GM23248 (cell line): ENCODE results near the gene CHN1. TPM values are rescaled to one million over a fixed set of nuclear protein-coding genes. Genes with fewer than 3 reads are reported as not detected.

Source experiments
- DNase-seq: peaks from one replicate; pipeline ENCODE4 v3.0.0-alpha.2; 2015
- H2AFZ ChIP-seq: fragments of 200-600 bp; sonication (generic); 2 replicates; pipeline ENCODE4 v1.6.1; 2016; ENCODE audit warnings: antibody characterized with exemption
- H3F3A ChIP-seq: fragments of 200-600 bp; sonication (generic); 2 replicates; pipeline ENCODE4 v1.6.1; 2016; ENCODE audit warnings: mild to moderate bottlenecking, antibody characterized with exemption, mixed run types; ENCODE audit not compliant: insufficient read depth
- H3K27ac ChIP-seq: fragments of 200-600 bp; sonication (generic); 2 replicates; pipeline ENCODE4 v1.5.1; 2016; ENCODE audit warnings: mild to moderate bottlenecking
- H3K27me3 ChIP-seq: fragments of 200-600 bp; sonication (generic); replicated peaks from 2 replicates; pipeline ENCODE4 v1.6.1; 2016; ENCODE audit warnings: mild to moderate bottlenecking; ENCODE audit not compliant: insufficient read depth
- H3K36me3 ChIP-seq: fragments of 200-600 bp; sonication (generic); 2 replicates; pipeline ENCODE4 v1.6.1; 2016; ENCODE audit warnings: low read depth, mild to moderate bottlenecking
- H3K4me1 ChIP-seq: fragments of 200-600 bp; sonication (generic); 2 replicates; pipeline ENCODE4 v1.6.1; 2016; ENCODE audit warnings: mild to moderate bottlenecking; ENCODE audit not compliant: insufficient read depth
- H3K4me2 ChIP-seq: fragments of 200-600 bp; sonication (generic); one replicate; pipeline ENCODE4 v1.6.1; 2016; ENCODE audit warnings: mild to moderate bottlenecking; ENCODE audit not compliant: unreplicated experiment
- H3K4me3 ChIP-seq: fragments of 200-600 bp; sonication (generic); 2 replicates; pipeline ENCODE4 v1.5.1; 2016; ENCODE audit warnings: mild to moderate bottlenecking
- H3K79me2 ChIP-seq: fragments of 200-600 bp; sonication (generic); 2 replicates; pipeline ENCODE4 v1.6.1; 2016; ENCODE audit warnings: mild to moderate bottlenecking; ENCODE audit not compliant: insufficient read depth
- H3K9ac ChIP-seq: fragments of 200-600 bp; sonication (generic); 2 replicates; pipeline ENCODE4 v1.6.1; 2016; ENCODE audit warnings: mild to moderate bottlenecking
- H3K9me2 ChIP-seq: fragments of 200-600 bp; sonication (generic); 2 replicates; pipeline ENCODE4 v1.6.1; 2016; ENCODE audit warnings: mixed run types, mild to moderate bottlenecking, moderate library complexity; ENCODE audit not compliant: insufficient read depth
- H3K9me3 ChIP-seq: fragments of 200-600 bp; sonication (generic); one replicate; pipeline ENCODE4 v1.6.1; 2017; ENCODE audit warnings: low read depth
- H4K20me1 ChIP-seq: fragments of 200-600 bp; sonication (generic); 2 replicates; pipeline ENCODE4 v1.6.0; 2016; ENCODE audit not compliant: insufficient read depth
- EZH2 ChIP-seq: fragments of 200-600 bp; sonication (generic); IDR thresholded peaks from 2 replicates; pipeline ENCODE4 v1.6.1; 2018; ENCODE audit warnings: antibody characterized with exemption, mild to moderate bottlenecking; ENCODE audit not compliant: insufficient read depth, poor library complexity, severe bottlenecking
- EZH2phosphoT487 ChIP-seq: fragments of 200-600 bp; sonication (generic); IDR thresholded peaks from 2 replicates; pipeline ENCODE4 v1.6.1; 2018; ENCODE audit warnings: antibody characterized with exemption, moderate library complexity, mild to moderate bottlenecking, low read depth; ENCODE audit not compliant: insufficient read depth
- WGBS, 2 experiments: methylation state at CpG; one replicate each; pipeline ENCODE4 v1.1.6; 2015 to 2017; ENCODE audit warnings: low lambda C conversion rate in 2 of 2, low coverage in 1 of 2; ENCODE audit errors: missing lambda C conversion rate in 2 of 2; 5-methylcytosine and 5-hydroxymethylcytosine counted together
- in situ Hi-C: fragments of 300-500 bp; cut with MboI; formaldehyde crosslinking; loops from 2 replicates; pipeline ENCODE4 v1.15.0; 2020
- polyA plus RNA-seq: library from polyadenylated mRNA; unstranded; fragments of >200 nt; fragmentation: Nextera tagmentation; extraction: Ambion mirVana; gene quantifications from 2 replicates; pipeline ENCODE4 v1.2.1, GENCODE V29; 2016
- total RNA-seq: library from RNA; depleted of rRNA; stranded (reverse); fragments of >200 nt; shearing (Covaris generic); gene quantifications from 2 replicates; pipeline ENCODE4 v1.2.3, GENCODE V29; 2014

Gene CHN1
- total and polyA plus RNA-seq, 2 experiments from 2014 or later, result 115 to 130 TPM

GRCh38 chr2:174762464-174762863 is 242.7 kb downstream of the CHN1 start:
- Histone ChIP-seq H3F3A (no peaks in the 10 kb centered on the region), H3K27me3 (no peaks in the 10 kb centered on the region), H2AFZ (no peak overlapping the region), H4K20me1 (no peaks in the 10 kb centered on the region), H3K27ac (no peak overlapping the region), H3K4me3 (no peak overlapping the region), H3K9ac (no peak overlapping the region), H3K79me2 (no peaks in the 10 kb centered on the region), H3K4me2 (no peak overlapping the region), H3K9me2 (no peaks in the 10 kb centered on the region), H3K36me3 (no peaks in the 10 kb centered on the region), H3K4me1 (no peaks in the 10 kb centered on the region), H3K9me3 (no peaks in the 10 kb centered on the region)
- TF ChIP-seq EZH2 (no peak), EZH2phosphoT487 (no peak)
- in situ Hi-C loops, result no loop called here
- DNase-seq, result no peak
- 95 to 97% methylated on average over 5 of the region's 5 CpGs for WGBS, 2 experiments

GRCh38 chr2:174761837-174762236 is 243.3 kb downstream of the CHN1 start:
- Histone ChIP-seq H3K9ac (no peak overlapping the region), H3K27ac (no peak overlapping the region), H3K27me3 (no peaks in the 10 kb centered on the region), H3K4me2 (no peak overlapping the region), H3K4me3 (no peak overlapping the region), H2AFZ (no peak overlapping the region), H4K20me1 (no peaks in the 10 kb centered on the region), H3K9me3 (no peaks in the 10 kb centered on the region), H3K79me2 (no peaks in the 10 kb centered on the region), H3F3A (no peaks in the 10 kb centered on the region), H3K9me2 (no peaks in the 10 kb centered on the region), H3K4me1 (no peaks in the 10 kb centered on the region), H3K36me3 (no peaks in the 10 kb centered on the region)
- no peak for DNase-seq
- no peak for TF ChIP-seq EZH2phosphoT487
- TF ChIP-seq EZH2, result no peak
- in situ Hi-C loops, result no loop called here

GRCh38 chr2:174760845-174761473 is 244.2 kb downstream of the CHN1 start:
- Histone ChIP-seq H4K20me1 (no peaks in the 10 kb centered on the region), H3K36me3 (no peaks in the 10 kb centered on the region), H3K27ac (no peak overlapping the region), H3K9ac (no peak overlapping the region), H3K9me2 (no peaks in the 10 kb centered on the region), H3K9me3 (no peaks in the 10 kb centered on the region), H2AFZ (no peak overlapping the region), H3K4me3 (no peak overlapping the region), H3K27me3 (no peaks in the 10 kb centered on the region), H3F3A (no peaks in the 10 kb centered on the region), H3K79me2 (no peaks in the 10 kb centered on the region), H3K4me2 (no peak overlapping the region), H3K4me1 (no peaks in the 10 kb centered on the region)
- TF ChIP-seq EZH2phosphoT487 (no peak), EZH2 (no peak)
- no peak for DNase-seq
- 69 to 73% methylated on average over 5 of the region's 5 CpGs for WGBS, 2 experiments
- in situ Hi-C loops, result no loop called here

- Histone ChIP-seq H4K20me1 (no peaks in the 10 kb centered on the region), H3K9ac (no peak overlapping the region), H3K4me3 (no peak overlapping the region), H2AFZ (no peak overlapping the region), H3K27ac (no peak overlapping the region), H3K4me1 (no peaks in the 10 kb centered on the region), H3K9me3 (no peaks in the 10 kb centered on the region), H3K9me2 (no peaks in the 10 kb centered on the region), H3K79me2 (no peaks in the 10 kb centered on the region), H3K27me3 (no peaks in the 10 kb centered on the region), H3K36me3 (no peaks in the 10 kb centered on the region), H3F3A (no peaks in the 10 kb centered on the region), H3K4me2 (no peak overlapping the region)
- 66 to 67% methylated on average over 11 of the region's 11 CpGs for WGBS, 2 experiments
- in situ Hi-C loops, result no loop called here
- DNase-seq, result no peak
- TF ChIP-seq EZH2phosphoT487, result no peak
- TF ChIP-seq EZH2, result no peak
Observed at GRCh38 chr2:174759381-174760065, 245.7 kb downstream of the CHN1 start.
